Stimulated activated memory B cell treated with anti-CD40 and anti-IgM and Interleukin-4, amounts not matched to agents 10 μg/mL and 1 μg/mL and 100 μg/mL, for 72 hours (primary cell): Measurements from ENCODE around the gene MFSD12.
A peak's percentile ranks its signal among the peaks of the same experiment; 100 is the strongest.

Experiments
- ATAC-seq: fragments of 150-1000 bp; cut with Tn5 transposase; 2 replicates; pipeline ENCODE4 v1.10.0; 2021
- H3K27ac Mint-ChIP-seq: one replicate; pipeline ENCODE4 v1.8.0; 2022; ENCODE audit warnings: mild to moderate bottlenecking, mixed read lengths
- H3K27me3 Mint-ChIP-seq: one replicate; pipeline ENCODE4 v1.8.0; 2022; ENCODE audit warnings: mixed read lengths
- H3K36me3 Mint-ChIP-seq: one replicate; pipeline ENCODE4 v1.8.0; 2022; ENCODE audit warnings: mixed read lengths
- H3K4me1 Mint-ChIP-seq: one replicate; pipeline ENCODE4 v1.8.0; 2022; ENCODE audit warnings: mixed read lengths
- H3K4me3 Mint-ChIP-seq: one replicate; pipeline ENCODE4 v1.8.0; 2022; ENCODE audit warnings: mild to moderate bottlenecking, moderate library complexity, mixed read lengths
- H3K9me3 Mint-ChIP-seq: one replicate; pipeline ENCODE4 v1.8.0; 2022; ENCODE audit warnings: mixed read lengths

Gene MFSD12

DNA sequence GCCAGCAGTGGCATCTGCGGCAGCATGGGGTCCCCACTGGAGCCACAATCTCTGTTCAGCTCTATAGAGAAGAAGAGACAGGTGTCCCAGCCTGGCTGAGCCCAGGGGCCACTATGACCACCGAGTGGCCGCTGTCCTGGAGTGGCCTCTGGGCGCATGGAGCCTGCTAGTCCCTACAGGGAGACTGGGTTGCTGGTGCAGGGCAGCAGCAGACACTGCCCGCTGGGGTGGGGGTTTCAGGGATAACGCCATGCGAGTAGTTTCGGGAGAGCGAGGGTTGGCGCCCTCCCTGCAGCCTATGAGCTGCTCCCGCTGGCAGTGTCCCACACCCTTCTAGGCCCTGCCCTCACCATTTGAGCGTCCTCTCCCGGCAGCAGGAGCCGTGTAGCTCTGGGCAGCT is 29.3 kb downstream of the MFSD12 start:
- Mint-ChIP-seq H3K4me3 (no peak overlapping the region), H3K9me3 (no peaks in the 10 kb centered on the region), H3K27ac (no peak overlapping the region), H3K27me3 (no peaks in the 10 kb centered on the region), H3K36me3 (peaks cover 25% of the 10 kb centered on the region), H3K4me1 (no peaks in the 10 kb centered on the region)
- ATAC-seq, result no peak

DNA sequence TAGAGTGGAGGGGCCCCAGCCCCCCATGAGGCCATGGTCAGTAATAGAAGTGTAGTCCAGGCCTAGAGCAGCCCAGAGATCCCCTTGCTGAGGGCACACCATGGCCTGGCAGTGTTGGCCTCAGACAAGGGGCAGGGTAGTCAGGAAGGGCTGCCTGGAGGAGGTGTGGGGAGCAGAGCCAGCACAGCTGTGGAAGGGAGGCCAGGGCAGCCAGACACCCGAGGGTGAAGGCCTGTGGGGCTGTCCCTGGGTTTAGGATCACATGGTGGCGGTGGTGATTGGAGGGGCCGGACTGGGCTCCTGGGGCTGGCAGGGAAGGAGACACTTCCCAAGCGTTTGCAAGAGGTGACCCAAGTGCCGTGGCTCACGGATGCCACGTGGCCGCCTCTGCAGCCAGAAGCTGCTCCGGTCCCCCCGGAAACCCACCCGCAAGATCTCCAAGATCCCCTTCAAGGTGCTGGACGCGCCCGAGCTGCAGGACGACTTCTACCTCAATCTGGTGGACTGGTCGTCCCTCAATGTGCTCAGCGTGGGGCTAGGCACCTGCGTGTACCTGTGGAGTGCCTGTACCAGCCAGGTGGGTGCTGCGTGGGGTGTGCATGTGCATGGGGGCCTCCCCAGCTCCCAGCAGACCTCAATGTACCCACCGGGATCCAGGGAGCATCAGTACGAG is 30.0 kb downstream of the MFSD12 start:
- no peak for ATAC-seq
- Mint-ChIP-seq H3K9me3 (no peaks in the 10 kb centered on the region), H3K27ac (no peak overlapping the region), H3K36me3 (peaks cover 22% of the 10 kb centered on the region), H3K27me3 (no peaks in the 10 kb centered on the region), H3K4me1 (peaks cover under 1% of the 10 kb centered on the region), H3K4me3 (no peak overlapping the region)

DNA sequence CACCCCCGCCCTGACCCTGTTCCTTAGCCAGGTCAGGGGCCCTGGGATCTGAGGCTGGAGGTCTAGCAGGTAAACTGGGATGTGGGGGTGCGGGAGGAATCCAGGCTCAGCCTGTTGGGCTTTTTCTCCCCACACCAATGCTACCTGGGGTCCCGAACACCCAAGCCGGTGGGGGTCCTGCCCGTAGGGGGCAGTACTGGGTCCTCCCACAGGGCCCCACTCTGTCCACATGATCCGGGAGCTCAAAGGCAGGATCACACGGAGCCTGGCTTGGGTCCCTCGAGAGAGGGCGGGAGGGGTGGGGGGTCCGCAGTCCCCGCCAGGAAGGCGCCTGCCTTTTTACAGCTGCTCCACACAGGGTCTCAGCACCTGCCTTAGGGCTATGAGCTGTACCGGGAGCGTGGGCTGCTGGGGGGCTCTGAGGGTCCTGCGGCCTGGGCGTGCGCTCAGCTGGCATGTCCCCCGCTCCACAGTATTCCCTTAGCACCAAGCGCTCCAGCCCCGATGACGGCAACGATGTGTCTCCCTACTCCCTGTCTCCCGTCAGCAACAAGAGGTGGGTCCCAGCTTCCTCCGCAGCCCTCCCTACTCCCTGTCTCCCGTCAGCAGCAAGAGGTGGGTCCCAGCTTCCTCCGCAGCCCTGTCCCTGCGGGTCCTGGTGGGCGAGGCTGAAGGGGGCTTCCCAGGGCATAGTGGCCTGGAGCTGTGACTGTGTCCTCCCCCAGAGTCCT is 30.7 kb downstream of the MFSD12 start:
- no peak overlapping the region for H3K27ac Mint-ChIP-seq
- peaks cover 5% of the 10 kb centered on the region for H3K4me1 Mint-ChIP-seq
- ATAC-seq, result no peak
- H3K9me3 Mint-ChIP-seq, result no peaks in the 10 kb centered on the region
- H3K4me3 Mint-ChIP-seq, result no peak overlapping the region
- H3K27me3 Mint-ChIP-seq, result no peaks in the 10 kb centered on the region
- peaks cover 25% of the 10 kb centered on the region for H3K36me3 Mint-ChIP-seq

GRCh38 chr19:3524904-3525451 is 32.4 kb downstream of the MFSD12 start:
- Mint-ChIP-seq H3K4me1 (peaks cover 7% of the 10 kb centered on the region), H3K9me3 (no peaks in the 10 kb centered on the region), H3K36me3 (peaks cover 31% of the 10 kb centered on the region), H3K27ac (no peak overlapping the region), H3K27me3 (no peaks in the 10 kb centered on the region), H3K4me3 (no peak overlapping the region)
- ATAC-seq, result no peak

- H3K27me3 Mint-ChIP-seq, result no peaks in the 10 kb centered on the region
- no peaks in the 10 kb centered on the region for H3K9me3 Mint-ChIP-seq
- H3K27ac Mint-ChIP-seq, result no peak overlapping the region
- no peak for ATAC-seq
- peaks cover 31% of the 10 kb centered on the region for H3K36me3 Mint-ChIP-seq
- H3K4me3 Mint-ChIP-seq, result no peak overlapping the region
- peaks cover 13% of the 10 kb centered on the region for H3K4me1 Mint-ChIP-seq
Observed at GRCh38 chr19:3524078-3524842, 33.1 kb downstream of the MFSD12 start.

DNA sequence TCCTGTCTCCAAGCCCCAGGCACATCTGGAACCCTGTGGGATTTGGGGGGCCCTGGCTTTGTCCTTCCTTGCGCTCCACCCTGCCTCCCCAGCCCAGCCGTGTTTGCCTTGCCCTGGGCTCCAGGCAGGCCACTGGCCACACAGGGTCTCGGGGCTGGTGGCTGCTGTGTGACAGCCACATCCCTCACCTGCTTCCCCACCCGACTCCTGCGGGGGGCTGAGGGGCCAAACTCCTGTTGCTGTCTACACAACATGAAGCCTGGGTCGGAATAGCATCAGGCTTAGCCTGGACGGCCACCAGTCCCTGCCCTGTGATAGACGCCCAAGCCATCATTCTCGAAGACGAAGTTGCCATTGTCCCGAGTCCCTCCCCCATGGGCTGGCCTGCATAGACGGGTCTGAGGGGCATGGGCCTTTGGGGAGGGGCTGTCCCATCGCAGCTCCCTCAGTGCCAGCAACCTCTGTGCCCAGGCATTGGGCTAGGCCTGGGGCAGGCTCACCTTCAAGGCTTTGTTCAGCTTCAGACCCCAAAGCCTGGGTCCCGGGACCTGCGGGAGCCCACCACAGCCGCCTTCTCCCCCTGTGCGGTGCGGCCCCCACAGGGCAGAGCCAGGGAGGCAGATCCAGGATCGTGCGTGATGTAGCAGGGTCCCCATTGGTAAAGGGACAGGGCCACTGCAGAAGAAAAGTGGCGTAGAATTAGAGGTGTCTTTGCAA is 33.9 kb downstream of the MFSD12 start:
- Mint-ChIP-seq H3K27me3 (no peaks in the 10 kb centered on the region), H3K9me3 (no peaks in the 10 kb centered on the region), H3K27ac (no peak overlapping the region)

GRCh38 chr19:3522421-3523360 is 34.7 kb downstream of the MFSD12 start:
- no peak overlapping the region for H3K27ac Mint-ChIP-seq
- no peak for ATAC-seq

More for the DNA sequence above, 33.9 kb downstream of the MFSD12 start:
- peaks cover 19% of the 10 kb centered on the region for H3K4me1 Mint-ChIP-seq
- peaks cover 31% of the 10 kb centered on the region for H3K36me3 Mint-ChIP-seq
- no peak overlapping the region for H3K4me3 Mint-ChIP-seq
- ATAC-seq, result no peak

GRCh38 chr19:3521104-3521445 is 36.3 kb downstream of the MFSD12 start:
- Mint-ChIP-seq H3K27me3 (no peaks in the 10 kb centered on the region), H3K27ac (no peak overlapping the region), H3K4me1 (peaks cover 35% of the 10 kb centered on the region), H3K9me3 (no peaks in the 10 kb centered on the region), H3K4me3 (no peak overlapping the region), H3K36me3 (peaks cover 24% of the 10 kb centered on the region)
- no peak for ATAC-seq

More at GRCh38 chr19:3522421-3523360, 34.7 kb downstream of the MFSD12 start:
- H3K4me3 Mint-ChIP-seq, result no peak overlapping the region
- no peaks in the 10 kb centered on the region for H3K27me3 Mint-ChIP-seq
- peaks cover 23% of the 10 kb centered on the region for H3K4me1 Mint-ChIP-seq
- H3K9me3 Mint-ChIP-seq, result no peaks in the 10 kb centered on the region
- peaks cover 31% of the 10 kb centered on the region for H3K36me3 Mint-ChIP-seq

DNA sequence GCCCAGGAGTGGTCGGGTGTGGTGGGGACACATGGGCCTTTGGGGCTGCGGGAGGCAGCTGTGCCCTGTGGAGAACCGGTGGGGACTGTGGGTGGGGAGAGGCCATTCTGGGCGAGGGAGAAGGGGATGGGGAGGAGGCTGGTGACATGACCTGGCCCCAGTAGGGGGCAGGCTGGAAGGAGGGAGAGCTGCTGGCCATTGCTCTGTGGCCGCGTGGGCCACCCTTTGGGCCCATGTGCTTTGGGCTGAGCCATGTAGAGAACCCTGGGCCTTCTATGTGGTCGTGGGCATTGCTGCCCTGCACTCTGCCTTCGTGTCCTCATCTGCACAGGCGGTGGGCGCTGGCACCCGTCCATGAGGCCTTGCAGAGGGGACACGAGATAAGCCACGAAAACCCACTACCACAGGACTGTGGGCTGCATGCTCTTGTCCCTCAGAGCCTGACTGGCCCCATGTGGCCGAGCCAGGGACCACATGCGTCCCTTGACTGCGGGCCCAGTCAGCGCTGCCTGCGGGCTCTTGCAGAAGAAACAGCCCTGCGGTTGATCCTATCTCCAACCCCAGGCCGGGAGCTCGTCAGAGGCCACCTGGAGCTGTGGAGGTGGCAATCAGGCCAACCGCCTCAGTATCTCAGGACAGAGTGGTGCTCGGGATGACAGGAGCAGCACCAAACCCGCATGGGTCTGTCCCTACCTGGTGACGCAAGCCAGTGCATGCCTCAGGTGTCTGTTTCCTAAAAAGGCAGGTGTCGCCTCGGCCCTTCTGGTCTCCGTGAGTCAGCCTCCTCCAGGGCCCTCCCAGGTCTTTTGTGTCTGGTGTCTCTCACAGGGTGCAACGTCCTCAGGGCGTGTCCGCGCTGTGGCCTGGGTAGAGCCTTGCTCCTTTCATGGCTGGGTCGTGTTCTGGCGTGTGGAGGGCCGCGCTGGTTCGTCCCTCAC is 37.0 kb downstream of the MFSD12 start:
- ATAC-seq, result no peak
- peak overlapping the region; percentile 66 for H3K27ac Mint-ChIP-seq
- H3K27me3 Mint-ChIP-seq, result no peaks in the 10 kb centered on the region
- no peak overlapping the region for H3K4me3 Mint-ChIP-seq
- peaks cover 42% of the 10 kb centered on the region for H3K4me1 Mint-ChIP-seq
- peaks cover 24% of the 10 kb centered on the region for H3K36me3 Mint-ChIP-seq
- H3K9me3 Mint-ChIP-seq, result no peaks in the 10 kb centered on the region

GRCh38 chr19:3519126-3519525 is 38.3 kb downstream of the MFSD12 start:
- Mint-ChIP-seq H3K27me3 (no peaks in the 10 kb centered on the region), H3K4me1 (peaks cover 52% of the 10 kb centered on the region), H3K27ac (peak overlapping the region; percentile 66), H3K9me3 (no peaks in the 10 kb centered on the region), H3K4me3 (no peak overlapping the region), H3K36me3 (peaks cover 26% of the 10 kb centered on the region)
- ATAC-seq, result no peak

DNA sequence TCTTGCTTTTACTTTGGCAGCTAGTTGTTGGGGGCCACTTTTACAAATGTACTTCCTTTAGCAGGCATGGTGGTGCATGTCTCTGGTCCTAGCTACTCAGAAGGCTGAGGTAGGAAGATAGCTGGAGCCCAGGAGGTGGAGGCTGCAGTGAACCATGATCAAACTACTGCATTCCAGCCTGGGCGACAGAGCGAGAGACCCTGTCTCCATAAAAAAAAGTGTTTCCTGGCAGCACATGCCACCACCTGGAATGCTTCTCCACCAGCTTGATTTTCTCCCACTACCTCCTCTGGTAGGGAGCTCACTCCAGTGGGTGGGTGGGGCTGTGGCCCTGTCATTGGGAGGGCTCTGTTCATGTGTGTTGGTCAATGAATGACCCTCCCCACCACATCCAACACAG is 38.7 kb downstream of the MFSD12 start:
- no peaks in the 10 kb centered on the region for H3K9me3 Mint-ChIP-seq
- peaks cover 23% of the 10 kb centered on the region for H3K36me3 Mint-ChIP-seq
- no peaks in the 10 kb centered on the region for H3K27me3 Mint-ChIP-seq
- H3K27ac Mint-ChIP-seq, result peak overlapping the region; percentile 66
- ATAC-seq, result no peak
- H3K4me3 Mint-ChIP-seq, result no peak overlapping the region
- peaks cover 56% of the 10 kb centered on the region for H3K4me1 Mint-ChIP-seq

GRCh38 chr19:3518255-3518654 is 39.1 kb downstream of the MFSD12 start:
- ATAC-seq, result no peak
- Mint-ChIP-seq H3K9me3 (no peaks in the 10 kb centered on the region), H3K27me3 (no peaks in the 10 kb centered on the region)

DNA sequence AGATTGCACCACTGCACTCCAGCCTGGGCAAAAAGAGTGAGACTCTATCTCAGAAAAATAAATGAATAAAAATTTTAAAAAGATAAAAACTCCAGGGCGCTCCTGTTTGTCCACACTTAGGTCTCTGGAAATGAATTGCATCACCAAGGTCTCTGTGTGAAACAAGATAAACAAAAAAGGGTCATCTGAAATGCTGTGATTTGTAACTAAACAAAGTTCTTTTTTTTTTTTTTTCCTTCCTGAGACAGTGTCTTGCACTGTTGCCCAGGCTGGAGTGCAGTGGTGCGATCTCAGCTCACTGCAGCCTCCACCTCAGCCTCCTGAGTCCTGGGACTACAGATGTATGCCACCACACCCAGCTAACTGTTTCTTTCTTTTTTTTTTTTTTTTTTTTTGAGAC is 39.7 kb downstream of the MFSD12 start:
- H3K4me1 Mint-ChIP-seq, result peaks cover 60% of the 10 kb centered on the region
- peaks cover 18% of the 10 kb centered on the region for H3K36me3 Mint-ChIP-seq
- H3K27ac Mint-ChIP-seq, result no peak overlapping the region
- no peaks in the 10 kb centered on the region for H3K9me3 Mint-ChIP-seq
- ATAC-seq, result no peak
- no peak overlapping the region for H3K4me3 Mint-ChIP-seq
- H3K27me3 Mint-ChIP-seq, result no peaks in the 10 kb centered on the region

More at GRCh38 chr19:3518255-3518654, 39.1 kb downstream of the MFSD12 start:
- H3K4me3 Mint-ChIP-seq, result no peak overlapping the region
- H3K36me3 Mint-ChIP-seq, result peaks cover 19% of the 10 kb centered on the region
- peak overlapping the region; percentile 66 for H3K27ac Mint-ChIP-seq
- H3K4me1 Mint-ChIP-seq, result peaks cover 60% of the 10 kb centered on the region
